NCI-H524 treated with DMSO at 0.1 percent for 48 hours (cell line): ENCODE measurements around the gene POMT2.

Source experiments
- DNase-seq: peaks from one replicate; lab custom pipeline; 2025; lab: John Stamatoyannopoulos, UW

POMT2 gene

DNA sequence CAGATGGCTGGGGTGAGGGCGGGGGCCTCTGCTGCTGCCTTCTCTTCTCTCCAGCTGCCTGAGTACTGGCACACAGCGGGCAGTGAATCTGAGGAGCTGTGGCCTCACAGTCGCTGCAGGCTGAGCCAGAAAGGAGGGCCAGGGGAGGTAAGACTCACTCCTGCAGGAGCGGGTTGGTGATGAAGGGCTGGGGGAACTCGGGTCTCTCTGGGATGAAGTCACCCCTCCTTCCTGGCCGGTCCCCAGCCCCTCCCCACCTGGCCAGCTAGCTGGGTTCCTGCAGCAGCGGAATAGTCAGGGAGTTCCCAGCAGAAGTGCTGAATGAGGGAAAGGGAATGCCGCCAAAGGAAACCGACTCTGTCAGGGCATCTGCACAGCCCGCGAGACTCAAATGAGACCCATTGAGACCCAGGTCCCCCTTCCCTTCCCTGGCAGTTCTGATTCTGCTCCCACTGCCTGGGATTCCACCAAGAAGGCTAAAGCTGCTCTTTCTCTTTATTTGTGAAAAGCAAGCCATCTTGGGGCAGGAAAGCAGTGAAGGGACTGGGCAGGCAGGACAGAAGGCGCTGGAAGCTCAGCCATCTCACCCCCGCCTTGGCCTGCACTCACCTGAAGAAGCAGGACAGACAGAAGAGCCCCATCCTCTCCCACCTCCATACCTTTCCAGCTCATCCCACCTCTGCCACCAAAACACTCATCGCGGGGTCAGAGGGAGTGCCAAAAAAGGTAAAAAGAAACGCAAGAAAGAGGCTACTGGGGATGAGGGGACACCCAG is 54.9 kb downstream of the POMT2 start:
- peak; percentile 32 for DNase-seq

DNA sequence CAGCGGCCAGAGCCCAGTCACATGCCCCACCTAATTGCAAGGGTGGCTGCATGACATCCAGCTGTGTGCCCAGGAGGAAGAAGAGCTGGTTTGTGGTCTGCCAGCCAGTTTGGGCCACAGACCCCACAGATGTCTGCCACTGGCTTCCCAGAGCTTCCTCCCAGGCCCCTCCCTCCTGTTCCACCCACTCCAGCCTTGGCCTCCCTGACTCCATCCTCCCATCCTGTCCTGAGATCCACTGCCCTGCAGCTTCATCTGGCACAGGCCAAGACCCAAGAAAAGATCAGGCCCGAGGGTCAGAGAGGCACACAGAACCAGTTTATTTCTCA is 55.5 kb downstream of the POMT2 start:
- no peak for DNase-seq

- DNase-seq = no peak
Observed at GRCh38 chr14:77264466-77265186, 56.1 kb downstream of the POMT2 start.

DNA sequence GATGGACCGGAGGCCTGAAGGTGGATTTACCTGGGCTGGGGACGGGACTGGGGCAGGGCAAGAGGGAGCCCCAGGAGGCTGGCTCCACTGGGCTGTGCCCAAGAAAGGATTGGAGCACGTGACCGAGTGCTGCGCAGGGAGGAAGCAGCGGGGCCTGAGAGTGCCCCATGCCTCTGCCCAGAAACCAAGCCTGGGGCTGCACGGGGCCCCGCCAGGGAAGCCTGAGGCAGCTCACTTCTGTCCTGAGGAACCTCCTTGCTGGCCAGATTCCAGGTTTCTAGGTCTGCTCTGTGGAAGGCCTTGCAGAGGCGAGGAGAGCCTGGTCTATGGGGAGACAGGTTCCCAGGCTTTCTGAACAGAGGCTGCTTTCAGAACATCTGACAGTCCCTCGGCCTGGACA is 60.1 kb downstream of the POMT2 start:
- DNase-seq = no peak

DNA sequence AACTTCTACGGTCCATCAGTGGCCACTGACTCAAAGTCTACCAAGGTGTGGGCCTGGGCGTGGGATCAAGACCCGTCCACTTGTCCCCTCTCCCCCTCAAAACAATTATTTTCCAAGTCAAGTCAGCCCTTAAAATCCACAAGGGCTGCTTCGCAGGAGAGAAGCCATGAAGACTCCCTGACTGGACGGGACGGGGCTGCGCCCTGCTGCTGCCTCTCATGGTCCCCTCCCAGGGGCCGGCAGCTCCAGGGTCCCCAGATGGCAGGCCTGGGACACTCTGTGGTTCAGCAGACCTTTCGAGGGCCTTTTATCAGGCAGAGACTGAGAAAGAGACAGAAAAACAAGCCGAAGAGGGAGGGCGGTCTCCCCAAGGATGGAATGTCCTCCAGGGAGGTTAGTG is 60.5 kb downstream of the POMT2 start:
- no peak for DNase-seq

GRCh38 chr14:77259025-77259715 is 61.5 kb downstream of the POMT2 start:
- no peak for DNase-seq

DNA sequence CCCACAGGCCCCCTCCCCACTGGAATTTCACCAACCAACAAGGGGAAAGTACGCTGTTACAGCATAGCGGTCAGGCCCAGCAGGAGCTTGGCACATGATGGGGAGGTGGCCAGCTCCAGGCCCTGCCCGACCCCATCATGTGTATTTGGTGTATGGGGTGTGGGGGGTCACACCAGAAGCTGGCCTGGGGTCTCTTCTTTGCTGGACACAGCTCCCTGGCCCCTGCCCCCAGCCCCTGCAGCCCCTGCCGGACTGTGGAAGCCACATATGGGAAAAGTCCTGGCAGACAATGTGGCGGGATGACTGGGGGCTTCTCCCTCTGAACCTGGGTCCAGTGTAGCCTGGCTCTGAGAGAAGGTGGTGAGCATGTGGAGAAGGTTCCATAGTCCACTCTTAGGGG is 62.1 kb downstream of the POMT2 start:
- no peak for DNase-seq

GRCh38 chr14:77257700-77258099 is 63.0 kb downstream of the POMT2 start:
- no peak for DNase-seq

DNA sequence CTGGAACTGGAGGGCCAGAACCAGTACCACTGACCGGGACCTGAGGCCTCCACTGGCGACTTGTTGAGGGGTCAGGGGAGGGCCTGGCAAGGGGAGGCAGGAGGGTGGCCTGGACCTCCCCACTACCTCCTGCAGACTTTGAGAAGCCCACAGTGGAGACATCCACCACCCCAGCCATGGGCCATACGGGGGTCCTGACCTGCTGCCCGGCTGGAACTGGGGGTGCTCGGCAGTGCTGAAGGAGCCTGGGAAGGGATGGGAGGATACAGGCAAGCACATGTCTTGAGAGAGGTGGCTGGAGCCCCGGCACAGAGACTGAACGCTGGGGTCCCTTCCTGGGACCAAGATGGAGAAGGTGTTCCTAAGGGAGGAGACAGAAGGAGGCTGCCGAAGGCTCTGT is 64.0 kb downstream of the POMT2 start:
- DNase-seq = no peak

DNA sequence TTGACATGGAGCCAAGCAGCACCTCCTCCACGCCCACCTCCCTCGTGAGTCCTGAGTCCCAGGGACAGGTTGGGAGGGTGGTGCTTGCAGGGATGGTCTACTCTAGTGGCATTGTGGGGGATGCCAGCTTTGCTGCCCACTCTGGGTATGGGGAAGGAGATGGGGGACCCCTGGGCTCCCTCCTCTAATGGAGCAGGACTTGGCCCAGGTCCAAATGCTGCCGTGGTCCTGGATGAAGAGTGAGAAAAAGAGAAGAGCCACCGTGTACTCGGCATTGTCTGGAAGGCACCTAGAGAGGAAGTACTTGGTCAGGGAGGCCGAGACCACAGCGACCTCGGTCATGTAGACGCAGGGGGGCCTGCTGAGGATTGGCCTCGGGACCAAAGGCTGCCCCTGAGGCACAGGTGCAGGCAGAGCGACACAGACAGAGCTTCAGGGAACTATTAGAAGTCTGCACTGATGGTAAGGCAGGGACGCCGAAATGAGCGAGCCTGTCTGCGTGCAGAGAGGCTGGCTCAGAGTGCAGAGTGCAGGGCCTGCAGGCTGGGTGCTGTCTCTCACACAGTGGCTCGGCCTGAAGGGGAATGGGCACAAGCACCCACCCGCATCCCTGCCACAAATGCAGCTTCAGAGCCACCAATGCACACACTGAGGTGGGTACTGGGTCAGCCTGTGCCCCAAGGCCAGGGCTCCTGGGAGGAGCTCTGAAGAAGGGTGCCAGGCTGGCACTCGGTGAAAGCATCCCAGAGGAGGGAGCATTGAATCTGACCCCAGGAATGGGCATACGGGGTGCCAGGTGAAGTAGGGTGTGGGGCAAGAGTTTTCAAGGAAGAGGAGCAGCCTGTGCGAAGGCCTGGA is 67.1 kb downstream of the POMT2 start:
- DNase-seq = no peak

- DNase-seq = no peak
Observed at GRCh38 chr14:77251870-77252269, 68.8 kb downstream of the POMT2 start.

GRCh38 chr14:77250927-77251326 is 69.8 kb downstream of the POMT2 start:
- no peak for DNase-seq

GRCh38 chr14:77249286-77249685 is 71.4 kb downstream of the POMT2 start:
- DNase-seq = no peak

DNA sequence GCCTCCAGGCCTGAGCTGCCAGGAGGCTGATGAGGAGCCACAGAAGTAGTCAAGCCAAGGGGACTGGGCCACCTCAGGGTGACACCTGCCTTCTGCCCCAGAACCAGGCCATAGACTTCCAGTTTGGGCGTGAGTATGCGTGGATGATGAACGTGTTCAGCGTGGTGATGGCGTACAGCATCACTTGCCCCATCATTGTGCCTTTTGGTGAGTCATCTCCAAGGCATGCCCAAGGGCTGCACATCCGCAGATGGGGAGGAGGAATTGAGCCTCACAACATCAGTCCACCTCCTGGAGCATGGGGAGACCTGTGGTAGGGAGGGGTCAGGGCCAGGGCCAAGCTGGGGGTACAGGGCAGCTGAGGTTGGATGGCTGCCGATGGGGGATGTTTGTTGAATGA is 72.0 kb downstream of the POMT2 start:
- DNase-seq = no peak

GRCh38 chr14:77246784-77247183 is 73.9 kb downstream of the POMT2 start:
- no peak for DNase-seq

- DNase-seq = no peak
Observed at GRCh38 chr14:77245820-77246219, 74.9 kb downstream of the POMT2 start.

- DNase-seq = no peak
Observed at GRCh38 chr14:77243853-77244252, 76.8 kb downstream of the POMT2 start.

- no peak for DNase-seq
Observed at GRCh38 chr14:77242752-77243151, 77.9 kb downstream of the POMT2 start.

GRCh38 chr14:77241955-77242354 is 78.7 kb downstream of the POMT2 start:
- no peak for DNase-seq

DNA sequence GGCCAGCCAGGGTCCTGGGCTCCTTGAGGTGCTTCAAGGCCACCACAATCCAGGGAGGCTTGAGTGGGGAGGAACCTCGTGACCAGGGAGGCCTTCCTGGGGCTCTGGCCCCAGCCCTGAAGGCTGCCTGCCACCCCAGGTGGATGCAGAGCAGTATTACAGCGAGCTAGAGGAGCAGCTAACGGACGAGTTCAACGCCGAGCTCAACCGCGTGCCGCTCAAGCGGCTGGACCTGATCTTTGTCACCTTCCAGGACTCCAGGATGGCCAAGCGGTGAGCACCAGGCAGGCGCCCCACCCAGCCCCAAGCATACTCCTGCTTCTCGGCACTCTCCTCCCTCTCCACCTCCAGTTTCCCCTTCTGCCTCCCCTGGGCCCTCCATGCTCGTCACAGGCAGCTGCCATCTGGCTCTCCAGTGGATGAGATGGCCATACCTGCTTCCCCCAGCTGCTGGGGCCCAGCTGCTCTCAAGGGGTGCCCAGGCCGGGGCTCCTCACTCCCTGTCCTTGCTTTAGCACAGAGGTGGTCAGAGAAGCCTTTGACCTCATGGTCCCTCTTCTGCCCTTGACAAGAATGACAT is 80.3 kb downstream of the POMT2 start:
- peak; percentile 78 for DNase-seq

- no peak for DNase-seq
Observed at GRCh38 chr14:77239412-77239811, 81.3 kb downstream of the POMT2 start.

GRCh38 chr14:77238996-77239395 is 81.7 kb downstream of the POMT2 start:
- DNase-seq = no peak
